ENCODE measurements around the gene BFAR. TPM values are rescaled to one million over a fixed set of nuclear protein-coding genes. Genes with fewer than 3 reads are reported as not detected.

The BFAR gene
- polyA plus RNA-seq, 2 of the 4 experiments (the other 2 are of a cell fraction), result 74.8 to 93.3 TPM

DNA sequence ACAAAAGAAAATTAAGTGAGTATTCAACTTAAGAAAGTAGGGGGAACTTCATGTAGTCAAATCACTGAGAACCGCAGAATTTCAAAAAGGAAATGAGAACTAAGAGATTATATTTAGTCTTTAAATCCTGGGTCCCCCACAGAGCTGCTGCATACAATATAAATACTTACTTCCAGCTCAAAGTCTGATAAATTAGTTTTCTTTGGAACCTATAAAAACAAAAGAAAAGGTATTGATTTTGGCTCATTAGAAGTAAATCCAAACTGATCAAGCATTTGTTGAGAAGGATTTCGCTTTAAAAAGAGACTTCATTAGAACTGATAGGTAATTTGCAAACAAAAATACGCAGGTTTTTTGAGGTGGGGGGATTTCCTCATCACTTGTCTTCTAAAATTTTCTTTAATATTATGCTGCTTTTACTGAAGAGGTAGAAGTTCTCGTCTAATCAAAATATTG is 24.6 kb upstream of the BFAR start:
- Histone ChIP-seq H3K27ac (no peak overlapping the region), H3K9me3 (no peaks in the 10 kb centered on the region), H3K4me1 (no peaks in the 10 kb centered on the region), H3K4me3 (no peak overlapping the region), H3K4me2 (no peak overlapping the region)
- ChIA-PET CTCF (interaction anchor here (1.1 to 1.6 kb wide), 2 partner anchors 16 to 42 kb away, joined by 3 read pairs; no protein-coding TSS in a partner anchor), POLR2A (no interaction called here)
- WGBS (ENCODE audit: missing lambda C conversion rate), result 94% methylated on average over 4 of the region's 4 CpGs
- no peak for DNase-seq (ENCODE audit: low read depth in 1 of 2, low spot score in 1 of 2)
- no peak for FAIRE-seq
- ATAC-seq, result no peak
- TF ChIP-seq, protein P1, sequence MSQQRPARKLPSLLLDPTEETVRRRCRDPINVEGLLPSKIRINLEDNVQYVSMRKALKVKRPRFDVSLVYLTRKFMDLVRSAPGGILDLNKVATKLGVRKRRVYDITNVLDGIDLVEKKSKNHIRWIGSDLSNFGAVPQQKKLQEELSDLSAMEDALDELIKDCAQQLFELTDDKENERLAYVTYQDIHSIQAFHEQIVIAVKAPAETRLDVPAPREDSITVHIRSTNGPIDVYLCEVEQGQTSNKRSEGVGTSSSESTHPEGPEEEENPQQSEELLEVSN (IDR thresholded peaks at IDR 0.05; ENCODE audit: borderline replicate concordance, low read depth), result no peak
- TF ChIP-seq POLR2A (IDR thresholded peaks at IDR 0.05; ENCODE audit: low read length) (no peak), HEYL (CRISPR knock-in tag; IDR thresholded peaks at IDR 0.05) (no peak), POLR2AphosphoS2 (conservative IDR thresholded peaks at IDR 0.05; ENCODE audit: low read length) (no peak), ESRRA (IDR thresholded peaks at IDR 0.05; ENCODE audit: borderline replicate concordance, low read length) (no peak), SMC3 (IDR thresholded peaks at IDR 0.05) (no peak)
- TF ChIP-seq, protein P2, sequence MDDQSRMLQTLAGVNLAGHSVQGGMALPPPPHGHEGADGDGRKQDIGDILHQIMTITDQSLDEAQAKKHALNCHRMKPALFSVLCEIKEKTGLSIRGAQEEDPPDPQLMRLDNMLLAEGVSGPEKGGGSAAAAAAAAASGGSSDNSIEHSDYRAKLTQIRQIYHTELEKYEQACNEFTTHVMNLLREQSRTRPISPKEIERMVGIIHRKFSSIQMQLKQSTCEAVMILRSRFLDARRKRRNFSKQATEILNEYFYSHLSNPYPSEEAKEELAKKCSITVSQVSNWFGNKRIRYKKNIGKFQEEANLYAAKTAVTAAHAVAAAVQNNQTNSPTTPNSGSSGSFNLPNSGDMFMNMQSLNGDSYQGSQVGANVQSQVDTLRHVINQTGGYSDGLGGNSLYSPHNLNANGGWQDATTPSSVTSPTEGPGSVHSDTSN (IDR thresholded peaks at IDR 0.05), result no peak
- TF ChIP-seq, protein P3, sequence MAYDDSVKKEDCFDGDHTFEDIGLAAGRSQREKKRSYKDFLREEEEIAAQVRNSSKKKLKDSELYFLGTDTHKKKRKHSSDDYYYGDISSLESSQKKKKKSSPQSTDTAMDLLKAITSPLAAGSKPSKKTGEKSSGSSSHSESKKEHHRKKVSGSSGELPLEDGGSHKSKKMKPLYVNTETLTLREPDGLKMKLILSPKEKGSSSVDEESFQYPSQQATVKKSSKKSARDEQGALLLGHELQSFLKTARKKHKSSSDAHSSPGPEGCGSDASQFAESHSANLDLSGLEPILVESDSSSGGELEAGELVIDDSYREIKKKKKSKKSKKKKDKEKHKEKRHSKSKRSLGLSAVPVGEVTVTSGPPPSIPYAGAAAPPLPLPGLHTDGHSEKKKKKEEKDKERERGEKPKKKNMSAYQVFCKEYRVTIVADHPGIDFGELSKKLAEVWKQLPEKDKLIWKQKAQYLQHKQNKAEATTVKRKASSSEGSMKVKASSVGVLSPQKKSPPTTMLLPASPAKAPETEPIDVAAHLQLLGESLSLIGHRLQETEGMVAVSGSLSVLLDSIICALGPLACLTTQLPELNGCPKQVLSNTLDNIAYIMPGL (CRISPR knock-in tag; IDR thresholded peaks at IDR 0.05; ENCODE audit: borderline replicate concordance), result no peak
- TF ChIP-seq, protein P4, sequence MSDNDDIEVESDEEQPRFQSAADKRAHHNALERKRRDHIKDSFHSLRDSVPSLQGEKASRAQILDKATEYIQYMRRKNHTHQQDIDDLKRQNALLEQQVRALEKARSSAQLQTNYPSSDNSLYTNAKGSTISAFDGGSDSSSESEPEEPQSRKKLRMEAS (IDR thresholded peaks at IDR 0.05), result no peak

DNA sequence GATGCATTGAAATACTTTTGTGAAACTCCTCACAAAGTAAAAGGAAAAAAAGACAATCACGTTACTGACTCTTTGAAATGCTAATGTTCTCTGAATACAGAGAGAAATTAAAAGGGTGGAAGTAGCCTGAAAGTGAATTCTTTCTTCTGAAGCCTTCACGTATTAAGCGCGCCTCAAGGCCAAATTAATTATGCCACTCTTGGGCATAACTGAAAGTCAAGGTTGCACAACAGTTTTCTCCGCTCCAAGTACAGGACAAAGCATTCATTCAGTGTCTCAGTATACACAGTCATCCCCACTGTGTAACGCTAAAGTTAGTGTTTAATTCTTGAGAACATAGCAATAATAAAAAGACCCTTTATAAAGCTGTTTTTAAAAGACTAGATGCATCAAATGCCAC is 24.1 kb upstream of the BFAR start:
- H3K27ac ChIP-seq, result no peak overlapping the region
- no peak overlapping the region for H3K4me2 ChIP-seq
- FAIRE-seq (no peak), ATAC-seq (no peak), DNase-seq (ENCODE audit: low read depth in 1 of 2, low spot score in 1 of 2) (no peak)
- POLR2A ChIA-PET, result no interaction called here
- H3K9me3 ChIP-seq, result no peaks in the 10 kb centered on the region
- CTCF ChIA-PET, result interaction anchor here (1.6 to 3.1 kb wide), 2 partner anchors 9 to 17 kb away, joined by 3 to 17 read pairs; no protein-coding TSS in a partner anchor
- no peaks in the 10 kb centered on the region for H3K4me1 ChIP-seq
- H3K4me3 ChIP-seq, result no peak overlapping the region
- 91% methylated on average over 6 of the region's 6 CpGs for WGBS (ENCODE audit: missing lambda C conversion rate)
- TF ChIP-seq ZFP36 (IDR thresholded peaks at IDR 0.05; ENCODE audit: borderline replicate concordance, partially characterized antibody) (no peak), CBX8 (IDR thresholded peaks at IDR 0.05) (no peak), CBX2 (IDR thresholded peaks at IDR 0.05; ENCODE audit: borderline replicate concordance, low read depth) (no peak), ZC3H11A (IDR thresholded peaks at IDR 0.05) (no peak), GATA3 (IDR thresholded peaks at IDR 0.05; ENCODE audit: borderline replicate concordance) (no peak), EP300 (IDR thresholded peaks at IDR 0.05) (no peak), HOXA7 (CRISPR knock-in tag; IDR thresholded peaks at IDR 0.05) (no peak)
- TF ChIP-seq, protein P5, sequence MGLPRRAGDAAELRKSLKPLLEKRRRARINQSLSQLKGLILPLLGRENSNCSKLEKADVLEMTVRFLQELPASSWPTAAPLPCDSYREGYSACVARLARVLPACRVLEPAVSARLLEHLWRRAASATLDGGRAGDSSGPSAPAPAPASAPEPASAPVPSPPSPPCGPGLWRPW (IDR thresholded peaks at IDR 0.05), result no peak
- TF ChIP-seq, protein P6, sequence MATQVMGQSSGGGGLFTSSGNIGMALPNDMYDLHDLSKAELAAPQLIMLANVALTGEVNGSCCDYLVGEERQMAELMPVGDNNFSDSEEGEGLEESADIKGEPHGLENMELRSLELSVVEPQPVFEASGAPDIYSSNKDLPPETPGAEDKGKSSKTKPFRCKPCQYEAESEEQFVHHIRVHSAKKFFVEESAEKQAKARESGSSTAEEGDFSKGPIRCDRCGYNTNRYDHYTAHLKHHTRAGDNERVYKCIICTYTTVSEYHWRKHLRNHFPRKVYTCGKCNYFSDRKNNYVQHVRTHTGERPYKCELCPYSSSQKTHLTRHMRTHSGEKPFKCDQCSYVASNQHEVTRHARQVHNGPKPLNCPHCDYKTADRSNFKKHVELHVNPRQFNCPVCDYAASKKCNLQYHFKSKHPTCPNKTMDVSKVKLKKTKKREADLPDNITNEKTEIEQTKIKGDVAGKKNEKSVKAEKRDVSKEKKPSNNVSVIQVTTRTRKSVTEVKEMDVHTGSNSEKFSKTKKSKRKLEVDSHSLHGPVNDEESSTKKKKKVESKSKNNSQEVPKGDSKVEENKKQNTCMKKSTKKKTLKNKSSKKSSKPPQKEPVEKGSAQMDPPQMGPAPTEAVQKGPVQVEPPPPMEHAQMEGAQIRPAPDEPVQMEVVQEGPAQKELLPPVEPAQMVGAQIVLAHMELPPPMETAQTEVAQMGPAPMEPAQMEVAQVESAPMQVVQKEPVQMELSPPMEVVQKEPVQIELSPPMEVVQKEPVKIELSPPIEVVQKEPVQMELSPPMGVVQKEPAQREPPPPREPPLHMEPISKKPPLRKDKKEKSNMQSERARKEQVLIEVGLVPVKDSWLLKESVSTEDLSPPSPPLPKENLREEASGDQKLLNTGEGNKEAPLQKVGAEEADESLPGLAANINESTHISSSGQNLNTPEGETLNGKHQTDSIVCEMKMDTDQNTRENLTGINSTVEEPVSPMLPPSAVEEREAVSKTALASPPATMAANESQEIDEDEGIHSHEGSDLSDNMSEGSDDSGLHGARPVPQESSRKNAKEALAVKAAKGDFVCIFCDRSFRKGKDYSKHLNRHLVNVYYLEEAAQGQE (IDR thresholded peaks at IDR 0.05), result no peak
- TF ChIP-seq, protein P4 (IDR thresholded peaks at IDR 0.05), result no peak

Data from A549 (cell line).